MM.1S (cell line): ENCODE data around the gene PER1.
A peak's percentile ranks its signal among the peaks of the same experiment; 100 is the strongest.

Source experiments
- DNase-seq: peaks from one replicate; pipeline ENCODE4 v3.0.0-alpha.2; 2015
- H2AFZ ChIP-seq: fragments of 300-600 bp; sonication (generic); 2 replicates; pipeline ENCODE4 v1.6.0; 2016; ENCODE audit warnings: antibody characterized with exemption, low read length
- H3F3A ChIP-seq: fragments of 300-600 bp; sonication (generic); 2 replicates; pipeline ENCODE4 v1.6.1; 2016; ENCODE audit warnings: mild to moderate bottlenecking, antibody characterized with exemption, low read length, moderate library complexity, mixed read lengths; ENCODE audit not compliant: insufficient read depth
- H3K27ac ChIP-seq: fragments of 300-600 bp; sonication (generic); 2 replicates; pipeline ENCODE4 v1.5.1; 2016; ENCODE audit warnings: mild to moderate bottlenecking, low read length
- H3K27me3 ChIP-seq: fragments of 300-600 bp; sonication (generic); replicated peaks from 2 replicates; pipeline ENCODE4 v1.6.0; 2016; ENCODE audit warnings: low read length; ENCODE audit not compliant: insufficient read depth
- H3K36me3 ChIP-seq: fragments of 300-600 bp; sonication (generic); replicated peaks from 2 replicates; pipeline ENCODE4 v1.6.1; 2016; ENCODE audit warnings: mild to moderate bottlenecking, low read length, mixed read lengths; ENCODE audit not compliant: insufficient read depth
- H3K4me1 ChIP-seq: fragments of 300-600 bp; sonication (generic); 2 replicates; pipeline ENCODE4 v1.6.1; 2016; ENCODE audit warnings: low read length, mixed read lengths
- H3K4me2 ChIP-seq: fragments of 300-600 bp; sonication (generic); 2 replicates; pipeline ENCODE4 v1.6.0; 2016; ENCODE audit warnings: low read depth, low read length
- H3K4me3 ChIP-seq: fragments of 300-600 bp; sonication (generic); 2 replicates; pipeline ENCODE4 v1.5.1; 2016; ENCODE audit warnings: low read length, mixed read lengths
- H3K79me2 ChIP-seq: fragments of 300-600 bp; sonication (generic); 2 replicates; pipeline ENCODE4 v1.6.1; 2016; ENCODE audit warnings: mixed run types, low read length, mixed read lengths
- H3K9ac ChIP-seq: fragments of 300-600 bp; sonication (generic); 2 replicates; pipeline ENCODE4 v1.6.1; 2016; ENCODE audit warnings: low read length, mixed read lengths
- H3K9me2 ChIP-seq: fragments of 300-600 bp; sonication (generic); replicated peaks from 2 replicates; pipeline ENCODE4 v1.6.1; 2016; ENCODE audit warnings: mild to moderate bottlenecking, low read length, mixed read lengths; ENCODE audit not compliant: insufficient read depth
- H3K9me3 ChIP-seq: fragments of 300-600 bp; sonication (generic); replicated peaks from 2 replicates; pipeline ENCODE4 v1.6.1; 2016; ENCODE audit warnings: mild to moderate bottlenecking, low read length, mixed read lengths; ENCODE audit not compliant: insufficient read depth
- H4K20me1 ChIP-seq: fragments of 300-600 bp; sonication (generic); 2 replicates; pipeline ENCODE4 v1.6.1; 2016; ENCODE audit warnings: mild to moderate bottlenecking, low read length, moderate library complexity, mixed read lengths; ENCODE audit not compliant: insufficient read depth
- EZH2 ChIP-seq: fragments of 300-600 bp; sonication (generic); optimal IDR thresholded peaks from 2 replicates; pipeline ENCODE3; 2017; ENCODE audit warnings: low read depth, mild to moderate bottlenecking, antibody characterized with exemption, low read length, mixed read lengths
- EZH2phosphoT487 ChIP-seq: fragments of 300-600 bp; sonication (generic); IDR thresholded peaks from 2 replicates; pipeline ENCODE4 v1.6.1; 2018; ENCODE audit warnings: antibody characterized with exemption, low read length
- TF ChIP-seq, protein P1 (sequence below): fragments of 300-600 bp; sonication (generic); IDR thresholded peaks from 2 replicates; pipeline ENCODE4 v1.5.1; 2016; ENCODE audit warnings: antibody characterized with exemption, low read length, mixed read lengths

The PER1 gene, protein sequence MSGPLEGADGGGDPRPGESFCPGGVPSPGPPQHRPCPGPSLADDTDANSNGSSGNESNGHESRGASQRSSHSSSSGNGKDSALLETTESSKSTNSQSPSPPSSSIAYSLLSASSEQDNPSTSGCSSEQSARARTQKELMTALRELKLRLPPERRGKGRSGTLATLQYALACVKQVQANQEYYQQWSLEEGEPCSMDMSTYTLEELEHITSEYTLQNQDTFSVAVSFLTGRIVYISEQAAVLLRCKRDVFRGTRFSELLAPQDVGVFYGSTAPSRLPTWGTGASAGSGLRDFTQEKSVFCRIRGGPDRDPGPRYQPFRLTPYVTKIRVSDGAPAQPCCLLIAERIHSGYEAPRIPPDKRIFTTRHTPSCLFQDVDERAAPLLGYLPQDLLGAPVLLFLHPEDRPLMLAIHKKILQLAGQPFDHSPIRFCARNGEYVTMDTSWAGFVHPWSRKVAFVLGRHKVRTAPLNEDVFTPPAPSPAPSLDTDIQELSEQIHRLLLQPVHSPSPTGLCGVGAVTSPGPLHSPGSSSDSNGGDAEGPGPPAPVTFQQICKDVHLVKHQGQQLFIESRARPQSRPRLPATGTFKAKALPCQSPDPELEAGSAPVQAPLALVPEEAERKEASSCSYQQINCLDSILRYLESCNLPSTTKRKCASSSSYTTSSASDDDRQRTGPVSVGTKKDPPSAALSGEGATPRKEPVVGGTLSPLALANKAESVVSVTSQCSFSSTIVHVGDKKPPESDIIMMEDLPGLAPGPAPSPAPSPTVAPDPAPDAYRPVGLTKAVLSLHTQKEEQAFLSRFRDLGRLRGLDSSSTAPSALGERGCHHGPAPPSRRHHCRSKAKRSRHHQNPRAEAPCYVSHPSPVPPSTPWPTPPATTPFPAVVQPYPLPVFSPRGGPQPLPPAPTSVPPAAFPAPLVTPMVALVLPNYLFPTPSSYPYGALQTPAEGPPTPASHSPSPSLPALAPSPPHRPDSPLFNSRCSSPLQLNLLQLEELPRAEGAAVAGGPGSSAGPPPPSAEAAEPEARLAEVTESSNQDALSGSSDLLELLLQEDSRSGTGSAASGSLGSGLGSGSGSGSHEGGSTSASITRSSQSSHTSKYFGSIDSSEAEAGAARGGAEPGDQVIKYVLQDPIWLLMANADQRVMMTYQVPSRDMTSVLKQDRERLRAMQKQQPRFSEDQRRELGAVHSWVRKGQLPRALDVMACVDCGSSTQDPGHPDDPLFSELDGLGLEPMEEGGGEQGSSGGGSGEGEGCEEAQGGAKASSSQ (N-terminal part only)

DNA sequence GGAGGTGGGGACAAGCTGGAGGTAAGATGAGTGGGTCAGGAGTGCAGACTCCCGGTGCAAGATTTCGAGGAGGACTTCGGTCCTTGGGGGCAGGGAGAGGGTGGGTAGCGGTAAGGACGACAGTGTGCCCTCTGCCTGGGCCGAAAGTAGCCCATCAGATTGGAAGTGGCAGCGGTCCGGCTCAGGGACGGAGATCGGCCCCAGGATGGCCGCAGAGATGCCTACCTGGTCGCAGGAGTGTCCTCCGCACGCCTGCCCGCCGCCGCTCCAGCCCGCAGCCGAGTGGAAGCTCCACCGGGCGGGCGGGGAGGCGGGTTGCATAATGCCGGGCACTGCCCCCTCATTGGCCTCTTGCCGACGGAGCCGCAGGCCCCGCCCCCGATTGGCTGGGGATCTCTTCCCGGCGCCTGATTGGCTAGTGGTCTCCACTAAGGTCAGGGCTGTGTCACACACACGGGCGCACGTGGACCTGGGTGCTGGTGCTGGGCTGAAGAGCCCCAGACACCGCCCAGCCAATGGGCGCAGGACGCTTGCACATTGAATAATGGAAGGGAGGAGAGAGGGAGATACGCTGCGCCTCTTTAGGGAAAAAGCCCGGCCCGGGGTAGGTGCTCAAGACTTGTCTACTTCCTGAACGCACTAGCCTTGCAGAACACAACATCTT lies at the start of gene PER1:
Gene PER1 (minus strand): TSS at position 293 of the 664 bp plus-strand sequence. CDS start 1,698 bp downstream, outside the sequence.
- Histone ChIP-seq H4K20me1 (no peaks in the 10 kb centered on the region), H3K4me1 (peaks cover 21% of the 10 kb centered on the region)
- TF ChIP-seq, protein P1, sequence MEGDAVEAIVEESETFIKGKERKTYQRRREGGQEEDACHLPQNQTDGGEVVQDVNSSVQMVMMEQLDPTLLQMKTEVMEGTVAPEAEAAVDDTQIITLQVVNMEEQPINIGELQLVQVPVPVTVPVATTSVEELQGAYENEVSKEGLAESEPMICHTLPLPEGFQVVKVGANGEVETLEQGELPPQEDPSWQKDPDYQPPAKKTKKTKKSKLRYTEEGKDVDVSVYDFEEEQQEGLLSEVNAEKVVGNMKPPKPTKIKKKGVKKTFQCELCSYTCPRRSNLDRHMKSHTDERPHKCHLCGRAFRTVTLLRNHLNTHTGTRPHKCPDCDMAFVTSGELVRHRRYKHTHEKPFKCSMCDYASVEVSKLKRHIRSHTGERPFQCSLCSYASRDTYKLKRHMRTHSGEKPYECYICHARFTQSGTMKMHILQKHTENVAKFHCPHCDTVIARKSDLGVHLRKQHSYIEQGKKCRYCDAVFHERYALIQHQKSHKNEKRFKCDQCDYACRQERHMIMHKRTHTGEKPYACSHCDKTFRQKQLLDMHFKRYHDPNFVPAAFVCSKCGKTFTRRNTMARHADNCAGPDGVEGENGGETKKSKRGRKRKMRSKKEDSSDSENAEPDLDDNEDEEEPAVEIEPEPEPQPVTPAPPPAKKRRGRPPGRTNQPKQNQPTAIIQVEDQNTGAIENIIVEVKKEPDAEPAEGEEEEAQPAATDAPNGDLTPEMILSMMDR = no peak
- TF ChIP-seq EZH2phosphoT487 = no peak
- TF ChIP-seq EZH2 = no peak

GRCh38 chr17:8192070-8192815 lies 40.0 kb upstream of the PER1 start:
- no peaks in the 10 kb centered on the region for H3K9me2 ChIP-seq
- H3K9ac ChIP-seq = peak overlapping the region; percentile 22; the same call in 1 of the 2 replicates
- H3K4me2 ChIP-seq = peak overlapping the region; percentile 42
- TF ChIP-seq EZH2phosphoT487 (no peak), EZH2 (no peak)
- TF ChIP-seq, protein P1 = no peak
- no peaks in the 10 kb centered on the region for H3K36me3 ChIP-seq
- no peaks in the 10 kb centered on the region for H3K9me3 ChIP-seq
- H4K20me1 ChIP-seq = no peaks in the 10 kb centered on the region
- DNase-seq = peak; percentile 86
- H3K4me3 ChIP-seq = peak overlapping the region; percentile 43
- H3F3A ChIP-seq = peaks cover 35% of the 10 kb centered on the region
- peaks cover 36% of the 10 kb centered on the region for H3K4me1 ChIP-seq
- H3K27me3 ChIP-seq = no peaks in the 10 kb centered on the region
- H2AFZ ChIP-seq = peak overlapping the region; percentile 27
- peaks cover 17% of the 10 kb centered on the region for H3K79me2 ChIP-seq
- H3K27ac ChIP-seq = peak overlapping the region; percentile 59; the same call in 1 of the 2 replicates

More for the DNA sequence above, at the start of gene PER1:
- DNase-seq = peak; percentile 88
- no peaks in the 10 kb centered on the region; the same call in 1 of the 2 replicates for H3K36me3 ChIP-seq
- H3K27ac ChIP-seq = peak within 1 kb of the TSS; percentile 81
- no peaks in the 10 kb centered on the region for H3K9me2 ChIP-seq
- no peaks in the 10 kb centered on the region for H3K9me3 ChIP-seq
- peak within 1 kb of the TSS; percentile 84 for H3K9ac ChIP-seq
- H3K79me2 ChIP-seq = peaks cover 32% of the 10 kb centered on the region
- H3K27me3 ChIP-seq = no peaks in the 10 kb centered on the region
- peaks cover 13% of the 10 kb centered on the region for H3F3A ChIP-seq
- peak within 1 kb of the TSS; percentile 26 for H2AFZ ChIP-seq
- H3K4me2 ChIP-seq = peak within 1 kb of the TSS; percentile 97
- H3K4me3 ChIP-seq = peak within 1 kb of the TSS; percentile 76
